PC-9 (cell line): ENCODE data around the gene RBM33.

Source experiments
- EZH2 ChIP-seq: fragments of 200-600 bp; sonication (generic); IDR thresholded peaks from 2 replicates; pipeline ENCODE4 v1.8.0; 2017; ENCODE audit warnings: antibody characterized with exemption, low read depth
- TF ChIP-seq, protein P1 (sequence below): fragments of 200-600 bp; sonication (generic); conservative IDR thresholded peaks from 2 replicates; pipeline ENCODE4 v1.6.1; 2017; ENCODE audit warnings: mixed run types, antibody characterized with exemption, mild to moderate bottlenecking, moderate library complexity

DNA sequence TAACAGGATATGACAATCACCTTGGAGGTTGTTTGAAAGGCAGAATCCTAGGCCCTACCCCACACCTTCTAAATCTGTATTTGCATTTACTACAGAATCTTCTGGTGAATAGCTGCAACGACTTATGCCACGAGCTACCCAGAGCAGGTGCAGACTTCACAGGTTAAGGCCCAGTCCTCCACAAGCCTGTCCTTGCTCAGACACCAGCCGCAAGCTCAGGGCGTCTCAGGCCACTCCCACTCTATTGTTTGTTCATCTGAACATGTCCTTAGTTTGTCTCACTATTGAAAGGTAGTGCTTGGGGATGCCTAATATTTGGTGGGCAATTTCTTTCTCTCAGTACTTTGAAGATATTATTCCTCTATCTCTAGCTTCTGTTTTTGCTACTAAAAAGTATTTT, 18.9 kb upstream of the RBM33 start:
- TF ChIP-seq, protein P1, sequence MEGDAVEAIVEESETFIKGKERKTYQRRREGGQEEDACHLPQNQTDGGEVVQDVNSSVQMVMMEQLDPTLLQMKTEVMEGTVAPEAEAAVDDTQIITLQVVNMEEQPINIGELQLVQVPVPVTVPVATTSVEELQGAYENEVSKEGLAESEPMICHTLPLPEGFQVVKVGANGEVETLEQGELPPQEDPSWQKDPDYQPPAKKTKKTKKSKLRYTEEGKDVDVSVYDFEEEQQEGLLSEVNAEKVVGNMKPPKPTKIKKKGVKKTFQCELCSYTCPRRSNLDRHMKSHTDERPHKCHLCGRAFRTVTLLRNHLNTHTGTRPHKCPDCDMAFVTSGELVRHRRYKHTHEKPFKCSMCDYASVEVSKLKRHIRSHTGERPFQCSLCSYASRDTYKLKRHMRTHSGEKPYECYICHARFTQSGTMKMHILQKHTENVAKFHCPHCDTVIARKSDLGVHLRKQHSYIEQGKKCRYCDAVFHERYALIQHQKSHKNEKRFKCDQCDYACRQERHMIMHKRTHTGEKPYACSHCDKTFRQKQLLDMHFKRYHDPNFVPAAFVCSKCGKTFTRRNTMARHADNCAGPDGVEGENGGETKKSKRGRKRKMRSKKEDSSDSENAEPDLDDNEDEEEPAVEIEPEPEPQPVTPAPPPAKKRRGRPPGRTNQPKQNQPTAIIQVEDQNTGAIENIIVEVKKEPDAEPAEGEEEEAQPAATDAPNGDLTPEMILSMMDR, result no peak
- TF ChIP-seq EZH2, result no peak
